Gastrocnemius medialis (tissue), 4 donors: ENCODE data around the gene AMELX. TPM values are rescaled to one million over a fixed set of nuclear protein-coding genes. Genes with fewer than 3 reads are reported as not detected.

ENCODE experiments used
- ATAC-seq, 2 donors: fragments of 150-250 bp; one replicate each; pipeline ENCODE4 v1.9.1; 2016
- DNase-seq, 2 donors: peaks; one replicate each; pipeline ENCODE4 v3.0.0-alpha.2; 2019
- H3K27ac ChIP-seq, 4 donors: fragments of 200-600 bp; sonication (generic); 1 replicate in 1 of 4; 2 replicates in 3 of 4; pipeline ENCODE4 v1.5.1; 2016 to 2018; ENCODE audit warnings: mild to moderate bottlenecking in 2 of 4, moderate library complexity in 1 of 4
- H3K27me3 ChIP-seq, 3 donors: fragments of 200-600 bp; sonication (generic) in 2 of 3; 1 replicate in 1 of 3; 2 replicates in 2 of 3; pipeline versions ENCODE4 v1.5.1 to v1.6.0; 2016 to 2019; ENCODE audit warnings: mild to moderate bottlenecking in 1 of 3, moderate library complexity in 1 of 3
- H3K36me3 ChIP-seq, 2 donors: fragments of 200-600 bp; sonication (generic) in 1 of 2; one replicate each; pipeline ENCODE4 v1.5.1; 2017 to 2018
- H3K4me1 ChIP-seq, 2 donors: fragments of 200-600 bp; sonication (generic) in 1 of 2; one replicate each; pipeline ENCODE4 v1.5.1; 2016 to 2017; ENCODE audit warnings: mild to moderate bottlenecking in 2 of 2
- H3K4me3 ChIP-seq, 4 donors: fragments of 200-600 bp; sonication (generic) in 3 of 4; 1 replicate in 1 of 4; 2 replicates in 3 of 4; pipeline ENCODE4 v1.5.1; 2016 to 2019; ENCODE audit warnings: mild to moderate bottlenecking in 2 of 4
- H3K9me3 ChIP-seq, 3 donors: fragments of 200-600 bp; sonication (generic) in 2 of 3; 1 replicate in 1 of 3; 2 replicates in 2 of 3; pipeline ENCODE4 v1.5.1; 2016 to 2019
- POLR2A ChIP-seq, 2 donors: fragments of 450-650 bp; IDR thresholded peaks; one replicate each; pipeline ENCODE4 v1.6.1; 2017; ENCODE audit warnings: antibody characterized with exemption in 2 of 2, mild to moderate bottlenecking in 2 of 2, moderate library complexity in 2 of 2
- in situ Hi-C, 4 donors: fragments of 200-750 bp; cut with MboI; loops; one replicate each; pipeline versions ENCODE4 v1.15.0 to v1.8.0; 2017; ENCODE audit warnings: low sequenced_read_pairs in 4 of 4
- intact Hi-C: fragments of 100-400 bp; cut with DNase I; formaldehyde crosslinking; loops from one replicate; pipeline ENCODE4 v1.15.1; 2023; ENCODE audit warnings: low total_unique reads
- total RNA-seq, 4 donors: library from RNA; depleted of rRNA; stranded (reverse); fragments of >200 nt; gene quantifications; one replicate each; pipeline versions ENCODE4 v1.1.0 to v1.2.3, GENCODE V29; 2016
- TF ChIP-seq, protein P1 (sequence below), 5 experiments: fragments of 450-650 bp in 3 of 5; fragments of 200-600 bp in 2 of 5; sonication (generic) in 2 of 5; IDR thresholded peaks in 4 of 5; conservative IDR thresholded peaks in 1 of 5; 1 replicate in 4 of 5; 2 replicates in 1 of 5; pipeline ENCODE4 v1.5.1; 2016 to 2019; ENCODE audit warnings: antibody characterized with exemption in 5 of 5, mild to moderate bottlenecking in 3 of 5, moderate library complexity in 3 of 5

The AMELX gene
- total RNA-seq, 4 donors from 2014 or later: not detected

DNA sequence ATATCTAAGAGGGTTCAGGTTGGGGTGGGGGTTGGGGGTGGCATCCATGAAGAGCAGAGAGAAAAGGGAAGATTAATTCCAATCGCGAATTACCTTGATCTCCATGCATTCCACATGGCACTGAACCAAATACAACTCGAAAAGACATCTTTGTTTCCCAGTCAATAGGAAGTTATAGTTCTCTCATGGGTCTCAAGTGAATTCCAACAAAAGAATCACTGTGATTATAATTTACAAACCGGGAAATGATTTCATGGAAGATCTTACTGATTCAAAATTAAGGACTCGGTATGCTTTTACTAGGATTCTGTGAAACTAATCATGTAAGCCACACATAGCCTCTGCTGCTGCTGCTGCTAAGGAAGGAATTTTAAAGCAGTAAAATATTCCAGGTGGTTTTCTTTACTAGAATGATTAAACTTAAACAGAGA is 26.6 kb upstream of the AMELX start:
- DNase-seq (no peak), ATAC-seq (no peak)
- Histone ChIP-seq H3K4me1 (peaks cover 5 to 6% of the 10 kb centered on the region in 2 donors), H3K4me3 (peak overlapping the region in 2 of 4 donors; percentile 8 to 49), H3K36me3 (no peaks in the 10 kb centered on the region), H3K9me3 (no peaks in the 10 kb centered on the region), H3K27me3 (no peaks in the 10 kb centered on the region), H3K27ac (peak overlapping the region; percentile 2 to 64 (median 44))
- TF ChIP-seq POLR2A (IDR thresholded peaks at IDR 0.05): no peak
- TF ChIP-seq, protein P1, sequence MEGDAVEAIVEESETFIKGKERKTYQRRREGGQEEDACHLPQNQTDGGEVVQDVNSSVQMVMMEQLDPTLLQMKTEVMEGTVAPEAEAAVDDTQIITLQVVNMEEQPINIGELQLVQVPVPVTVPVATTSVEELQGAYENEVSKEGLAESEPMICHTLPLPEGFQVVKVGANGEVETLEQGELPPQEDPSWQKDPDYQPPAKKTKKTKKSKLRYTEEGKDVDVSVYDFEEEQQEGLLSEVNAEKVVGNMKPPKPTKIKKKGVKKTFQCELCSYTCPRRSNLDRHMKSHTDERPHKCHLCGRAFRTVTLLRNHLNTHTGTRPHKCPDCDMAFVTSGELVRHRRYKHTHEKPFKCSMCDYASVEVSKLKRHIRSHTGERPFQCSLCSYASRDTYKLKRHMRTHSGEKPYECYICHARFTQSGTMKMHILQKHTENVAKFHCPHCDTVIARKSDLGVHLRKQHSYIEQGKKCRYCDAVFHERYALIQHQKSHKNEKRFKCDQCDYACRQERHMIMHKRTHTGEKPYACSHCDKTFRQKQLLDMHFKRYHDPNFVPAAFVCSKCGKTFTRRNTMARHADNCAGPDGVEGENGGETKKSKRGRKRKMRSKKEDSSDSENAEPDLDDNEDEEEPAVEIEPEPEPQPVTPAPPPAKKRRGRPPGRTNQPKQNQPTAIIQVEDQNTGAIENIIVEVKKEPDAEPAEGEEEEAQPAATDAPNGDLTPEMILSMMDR (IDR thresholded peaks at IDR 0.05 in 4 of 5, conservative IDR thresholded peaks at IDR 0.05 in 1 of 5): no peak
- intact Hi-C loops (loop anchor here (10.0 kb wide), 1 partner anchor 78 kb away; no protein-coding TSS in a partner anchor), in situ Hi-C loops (no loop called here)

DNA sequence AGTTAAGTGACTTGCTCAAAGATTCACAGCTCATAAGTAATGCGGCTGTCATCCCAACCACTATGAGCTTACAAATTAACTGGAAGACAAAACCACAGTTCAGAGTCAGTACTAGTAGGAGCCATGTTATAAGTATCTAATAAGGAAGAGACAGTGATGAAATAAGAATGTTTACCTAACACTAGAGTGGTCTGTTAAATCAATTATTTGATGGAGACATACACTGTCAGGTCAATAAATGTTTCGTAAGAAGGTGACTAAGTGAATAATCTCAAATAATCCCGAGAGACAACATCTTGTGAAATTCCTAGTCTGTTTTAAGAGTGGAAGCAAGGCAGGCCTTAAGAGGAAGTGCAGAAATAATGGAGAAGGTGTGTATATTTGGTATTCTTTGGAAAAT is 25.8 kb upstream of the AMELX start:
- in situ Hi-C loops: no loop called here
- Histone ChIP-seq H3K27me3 (no peaks in the 10 kb centered on the region), H3K36me3 (no peaks in the 10 kb centered on the region), H3K27ac (peak overlapping the region in 2 of 4 donors; percentile 62 to 64), H3K4me3 (no peak overlapping the region), H3K4me1 (peaks cover 5 to 6% of the 10 kb centered on the region in 2 donors), H3K9me3 (no peaks in the 10 kb centered on the region)
- intact Hi-C loops: loop anchor here (10.0 kb wide), 1 partner anchor 77 kb away; no protein-coding TSS in a partner anchor
- TF ChIP-seq POLR2A (IDR thresholded peaks at IDR 0.05): no peak
- TF ChIP-seq, protein P1 (IDR thresholded peaks at IDR 0.05 in 4 of 5, conservative IDR thresholded peaks at IDR 0.05 in 1 of 5): no peak
- ATAC-seq (peak in 1 of 2 donors; percentile 21), DNase-seq (no peak)

DNA sequence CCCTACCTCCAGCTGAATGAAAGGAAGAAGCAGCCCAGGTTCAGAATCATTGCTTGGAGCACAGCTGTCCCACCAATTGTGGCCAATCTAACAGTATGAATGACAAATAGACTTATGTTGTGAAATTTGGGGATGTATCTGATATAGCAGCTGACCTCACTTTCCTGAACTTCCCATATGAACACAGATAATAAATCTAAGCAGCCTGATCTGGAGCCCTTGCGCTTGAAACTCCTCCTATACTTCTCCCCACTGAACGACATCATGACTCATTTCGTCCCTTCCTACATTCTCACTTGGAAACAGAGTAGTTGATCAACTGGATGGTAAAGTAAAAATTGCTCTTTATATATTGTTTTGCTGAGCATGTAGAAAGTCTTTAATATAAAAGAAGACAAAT is 24.2 kb upstream of the AMELX start:
- Histone ChIP-seq H3K27me3 (no peaks in the 10 kb centered on the region), H3K36me3 (no peaks in the 10 kb centered on the region), H3K4me3 (no peak overlapping the region), H3K9me3 (no peaks in the 10 kb centered on the region), H3K4me1 (peaks cover 5 to 6% of the 10 kb centered on the region in 2 donors), H3K27ac (no peak overlapping the region)
- TF ChIP-seq, protein P1 (IDR thresholded peaks at IDR 0.05 in 4 of 5, conservative IDR thresholded peaks at IDR 0.05 in 1 of 5): no peak
- no peak for TF ChIP-seq POLR2A (IDR thresholded peaks at IDR 0.05)
- ATAC-seq: no peak
- in situ Hi-C loops (no loop called here), intact Hi-C loops (loop anchor here (10.0 kb wide), 1 partner anchor 76 kb away; no protein-coding TSS in a partner anchor)
- no peak for DNase-seq

DNA sequence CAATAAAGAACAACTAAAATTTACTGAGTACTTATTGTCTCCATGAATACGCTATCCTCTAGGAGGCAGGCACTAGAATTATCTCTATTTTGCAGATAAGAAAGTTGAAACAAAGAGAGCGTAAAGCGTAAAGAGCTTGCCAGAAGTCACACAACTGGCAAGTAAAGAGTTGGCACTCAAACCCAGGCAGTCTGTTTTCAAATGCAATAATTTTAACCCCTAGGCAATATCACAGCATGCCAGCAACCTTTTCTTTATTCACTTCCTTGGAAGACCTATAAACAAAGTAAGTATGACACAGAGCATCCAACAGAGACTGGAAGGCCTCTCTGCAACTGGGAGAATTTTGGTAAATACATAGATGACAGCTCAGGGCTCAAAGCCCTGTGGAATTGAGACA is 23.2 kb upstream of the AMELX start:
- ATAC-seq: no peak
- H3K9me3 ChIP-seq: no peaks in the 10 kb centered on the region
- intact Hi-C loops: loop anchor here (10.0 kb wide), 1 partner anchor 75 kb away; no protein-coding TSS in a partner anchor

More for the DNA sequence above, 23.2 kb upstream of the AMELX start:
- H3K4me3 ChIP-seq: no peak overlapping the region
- H3K4me1 ChIP-seq: peaks cover 5 to 6% of the 10 kb centered on the region in 2 donors
- in situ Hi-C loops: no loop called here
- no peaks in the 10 kb centered on the region for H3K27me3 ChIP-seq
- no peak overlapping the region for H3K27ac ChIP-seq
- H3K36me3 ChIP-seq: no peaks in the 10 kb centered on the region
- TF ChIP-seq, protein P1 (IDR thresholded peaks at IDR 0.05 in 4 of 5, conservative IDR thresholded peaks at IDR 0.05 in 1 of 5): no peak
- no peak for TF ChIP-seq POLR2A (IDR thresholded peaks at IDR 0.05)
- no peak for DNase-seq
